Activated CD4-positive, alpha-beta T cell treated with anti-CD3 and anti-CD28 coated beads, Interleukin-10, Interleukin-2, amounts not matched to agents 100 ng/mL and 50 ng/mL, durations not matched to agents 16 hours and 8 hours (primary cell): ENCODE measurements around the gene SYTL3.

Experiments
- DNase-seq: peaks from one replicate; pipeline ENCODE4 v3.0.0-alpha.2; 2020

SYTL3 gene

DNA sequence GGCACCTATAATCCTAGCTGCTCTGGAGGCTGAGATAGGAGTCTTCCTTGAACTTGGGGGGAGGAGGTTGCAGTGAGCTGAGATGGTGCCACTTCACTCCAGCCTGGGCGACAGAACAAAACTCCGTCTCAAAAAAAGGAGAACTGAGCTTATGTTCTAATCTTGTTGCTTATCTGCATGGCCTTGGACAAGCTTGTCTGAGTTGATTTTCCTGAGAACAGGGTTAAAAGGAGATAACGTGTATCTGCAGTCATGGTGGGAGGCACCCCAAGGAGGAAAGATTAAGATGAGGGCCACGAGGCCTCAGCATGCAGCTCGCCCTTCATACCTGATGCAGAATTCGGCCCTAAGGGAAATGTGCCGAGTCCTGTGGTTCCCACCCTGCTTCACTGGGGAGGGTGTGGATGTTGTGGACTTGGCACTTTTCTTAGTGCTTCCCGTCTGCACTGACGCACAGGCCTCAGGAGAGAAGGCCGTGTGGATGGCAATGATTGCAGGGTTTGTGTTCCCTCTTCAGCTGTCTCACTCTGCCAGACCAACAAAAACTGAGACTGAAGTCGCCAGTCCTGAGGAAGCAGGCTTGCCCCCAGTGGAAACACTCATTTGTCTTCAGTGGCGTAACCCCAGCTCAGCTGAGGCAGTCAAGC lies 113.1 kb downstream of the SYTL3 start:
- DNase-seq: no peak

DNA sequence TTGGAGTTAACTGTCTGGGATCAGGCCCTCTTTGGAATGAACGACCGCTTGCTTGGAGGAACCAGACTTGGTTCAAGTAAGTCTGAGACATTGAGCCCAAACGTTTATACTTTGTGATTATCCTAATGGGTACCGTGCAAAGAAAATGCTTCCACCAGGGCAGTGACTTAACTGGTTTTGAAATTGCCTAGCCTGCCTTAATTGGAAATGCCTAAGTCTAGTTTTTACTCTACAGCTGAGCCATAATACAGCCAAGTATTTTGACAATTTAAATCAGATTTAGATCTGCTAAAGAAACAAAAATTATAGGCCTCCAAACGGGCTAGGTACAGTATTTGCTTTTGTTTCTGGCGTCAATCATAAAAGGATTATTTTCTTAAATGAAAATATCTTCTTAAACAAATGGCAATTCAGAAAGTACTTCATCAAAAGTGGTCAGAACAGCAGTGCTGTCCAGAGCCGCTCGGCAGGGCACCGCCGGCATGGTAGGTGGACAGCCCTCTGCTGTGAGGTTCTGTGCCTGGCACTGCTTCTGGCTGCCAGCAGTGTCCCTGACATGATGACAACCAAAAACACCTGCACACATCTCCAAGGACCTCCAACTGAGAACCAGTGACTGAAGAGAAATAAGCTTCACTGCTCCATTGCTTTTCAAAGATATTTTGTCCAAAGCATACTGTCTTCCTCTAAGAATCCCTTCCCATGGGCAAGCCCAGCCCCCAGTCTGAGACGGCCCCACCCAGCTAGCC lies 113.8 kb downstream of the SYTL3 start:
- DNase-seq: no peak

DNA sequence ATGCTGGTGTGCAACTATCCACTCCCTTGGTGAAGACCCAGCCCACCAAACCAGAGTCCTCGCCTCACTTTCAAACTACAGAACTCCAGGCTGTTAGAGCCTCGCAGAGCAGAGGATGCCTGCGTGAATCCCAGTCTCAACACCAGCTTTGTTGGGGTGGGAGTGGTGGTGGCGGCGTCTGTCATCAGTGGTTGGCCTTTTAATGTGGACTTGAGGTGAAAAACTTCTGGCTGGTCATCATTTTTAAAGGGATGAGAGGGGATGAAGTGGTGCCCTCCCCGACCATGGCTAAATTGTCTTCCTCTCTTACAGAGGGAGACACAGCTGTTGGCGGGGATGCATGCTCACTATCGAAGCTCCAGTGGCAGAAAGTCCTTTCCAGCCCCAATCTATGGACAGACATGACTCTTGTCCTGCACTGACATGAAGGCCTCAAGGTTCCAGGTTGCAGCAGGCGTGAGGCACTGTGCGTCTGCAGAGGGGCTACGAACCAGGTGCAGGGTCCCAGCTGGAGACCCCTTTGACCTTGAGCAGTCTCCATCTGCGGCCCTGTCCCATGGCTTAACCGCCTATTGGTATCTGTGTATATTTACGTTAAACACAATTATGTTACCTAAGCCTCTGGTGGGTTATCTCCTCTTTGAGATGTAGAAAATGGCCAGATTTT lies 114.5 kb downstream of the SYTL3 start:
- DNase-seq: no peak

DNA sequence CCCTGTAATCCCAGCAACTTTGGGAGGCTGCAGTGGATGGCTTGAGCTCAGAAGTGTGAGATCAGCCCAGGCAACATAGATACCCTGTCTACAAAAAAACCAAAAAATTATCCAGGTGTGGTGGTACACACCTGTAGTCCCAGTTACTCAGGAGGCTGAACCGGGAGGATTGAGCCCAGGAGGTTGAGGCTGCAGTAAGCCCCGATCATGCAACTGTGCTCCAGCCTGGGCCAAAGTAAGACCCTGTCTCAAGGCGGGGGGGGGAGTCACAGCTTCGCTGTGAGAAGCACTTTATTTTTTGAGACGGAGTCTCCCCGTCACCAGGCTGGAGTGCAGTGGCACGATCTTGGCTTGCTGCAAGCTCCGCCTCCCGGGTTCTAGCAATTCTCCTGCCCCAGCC lies 115.1 kb downstream of the SYTL3 start:
- DNase-seq: no peak

DNA sequence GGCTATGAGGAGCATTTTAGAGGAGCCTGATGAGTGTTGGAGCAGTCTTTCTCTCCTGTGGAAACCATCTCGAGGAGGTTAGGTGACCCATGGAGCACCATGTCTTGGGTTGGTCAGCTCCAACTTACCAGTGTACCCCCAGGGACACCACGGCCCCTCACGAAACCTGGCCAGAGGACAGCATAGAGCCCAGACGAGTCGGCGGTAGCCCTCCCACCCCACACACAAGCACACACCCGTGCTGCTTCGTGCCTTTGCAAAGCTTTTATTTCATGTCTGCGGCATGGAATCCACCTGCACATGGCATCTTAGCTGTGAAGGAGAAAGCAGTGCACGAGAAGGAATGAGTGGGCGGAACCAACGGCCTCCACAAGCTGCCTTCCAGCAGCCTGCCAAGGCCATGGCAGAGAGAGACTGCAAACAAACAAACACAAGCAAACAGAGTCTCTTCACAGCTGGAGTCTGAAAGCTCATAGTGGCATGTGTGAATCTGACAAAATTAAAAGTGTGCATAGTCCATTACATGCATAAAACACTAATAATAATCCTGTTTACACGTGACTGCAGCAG lies 115.7 kb downstream of the SYTL3 start:
- no peak for DNase-seq

DNA sequence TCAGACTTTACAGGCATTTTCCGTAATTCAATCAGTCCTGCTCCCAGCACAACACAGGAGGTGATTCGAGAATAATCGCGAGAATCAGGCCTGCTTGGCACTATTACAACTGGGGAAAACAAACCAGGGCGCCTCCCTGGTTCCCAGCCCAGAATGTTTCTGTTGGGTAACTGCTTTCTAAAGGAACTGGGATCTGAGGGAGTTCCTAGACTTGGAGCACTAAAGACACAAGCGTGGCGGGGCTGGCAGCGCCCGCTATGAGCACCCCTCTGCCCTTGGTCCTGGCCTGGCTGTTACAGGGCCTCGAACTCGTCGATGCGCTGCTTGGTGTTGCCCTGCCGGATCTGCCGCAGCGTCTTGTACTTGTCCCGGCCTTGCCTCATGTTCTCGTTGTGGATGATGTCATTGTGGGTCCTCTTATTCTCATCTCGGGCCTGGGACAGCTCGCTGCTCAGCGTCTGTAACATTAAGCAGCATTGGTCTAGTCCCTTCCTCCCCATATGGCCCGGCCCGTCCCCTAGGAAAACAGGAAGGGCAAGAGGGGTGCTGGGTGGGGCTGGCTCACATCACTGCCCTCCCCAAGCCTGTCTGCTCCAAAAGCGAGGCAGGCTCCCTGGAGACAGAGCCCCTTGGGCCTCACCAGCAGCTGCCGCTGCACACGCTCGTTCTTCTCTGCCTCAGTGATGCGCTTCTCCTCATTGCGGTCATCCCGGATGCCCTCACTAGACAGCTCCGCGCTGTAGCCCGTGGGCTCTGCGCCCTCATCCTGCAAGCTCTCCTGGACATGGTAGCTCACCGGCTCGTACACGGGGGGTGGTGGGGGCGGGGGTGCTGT lies 117.0 kb downstream of the SYTL3 start:
- DNase-seq: no peak

DNA sequence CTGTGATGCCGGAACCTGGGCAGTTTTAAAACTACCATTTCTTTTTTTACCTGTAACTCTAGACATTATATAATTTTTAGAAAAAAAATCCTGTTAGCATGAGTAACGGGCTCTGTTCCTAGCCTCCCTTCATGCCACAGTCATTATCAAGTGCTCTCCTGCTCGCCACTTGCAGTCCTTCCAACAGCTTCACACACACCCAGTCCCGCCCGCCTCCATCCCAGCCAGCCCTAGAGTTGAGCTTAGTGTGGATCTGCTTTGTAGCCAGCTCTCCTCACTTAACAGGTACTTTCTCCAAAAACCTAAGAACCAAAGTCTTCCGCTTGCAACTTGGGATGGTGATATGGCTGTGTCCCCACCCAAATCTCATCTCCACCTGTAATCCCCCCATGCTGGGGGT lies 117.9 kb downstream of the SYTL3 start:
- no peak for DNase-seq

DNA sequence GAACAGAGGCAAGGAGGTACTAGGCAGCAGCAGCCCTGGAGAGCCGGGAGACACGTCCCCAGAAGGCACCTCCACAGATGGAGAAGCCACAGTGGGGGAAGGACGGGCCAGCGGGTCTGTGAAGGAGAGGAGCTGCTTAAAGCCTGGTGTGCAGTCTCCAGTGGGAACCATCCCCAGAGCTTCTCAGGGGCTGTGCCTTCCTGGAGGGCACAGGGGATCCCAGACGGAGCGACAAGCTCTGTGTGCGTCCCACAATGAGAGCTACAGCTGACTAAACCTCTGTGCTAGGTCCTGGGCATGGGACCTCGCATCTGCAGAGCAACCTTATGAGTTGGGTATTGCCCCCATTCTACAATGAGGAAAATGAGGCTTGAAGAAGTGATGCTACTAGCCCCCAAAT lies 118.6 kb downstream of the SYTL3 start:
- DNase-seq: no peak

DNA sequence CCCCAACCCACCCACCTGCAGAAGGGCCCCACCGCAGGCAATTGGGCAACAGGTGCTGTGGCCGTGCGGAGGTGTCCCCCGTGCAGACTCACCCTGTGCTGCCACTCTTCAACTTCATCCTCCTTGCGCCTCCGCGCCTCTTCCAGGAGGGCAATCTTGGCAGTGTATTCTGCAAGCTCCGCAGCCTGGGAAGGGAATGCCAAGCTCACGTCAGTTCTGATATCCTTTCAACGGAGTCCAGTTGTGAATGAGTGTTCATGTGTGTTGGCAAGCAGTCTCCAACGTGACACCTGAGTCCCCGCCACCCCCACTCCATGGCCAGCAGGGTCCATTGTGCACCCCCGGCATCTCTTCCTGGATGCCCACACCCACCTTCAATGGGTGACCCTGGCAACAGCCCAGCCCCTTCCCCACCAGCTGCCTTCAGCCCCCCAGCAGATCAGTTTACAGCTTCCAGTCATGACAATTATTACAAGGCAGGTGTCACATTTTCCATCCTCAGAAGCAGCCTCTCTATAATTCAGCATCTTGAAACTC lies 119.4 kb downstream of the SYTL3 start:
- DNase-seq: no peak

DNA sequence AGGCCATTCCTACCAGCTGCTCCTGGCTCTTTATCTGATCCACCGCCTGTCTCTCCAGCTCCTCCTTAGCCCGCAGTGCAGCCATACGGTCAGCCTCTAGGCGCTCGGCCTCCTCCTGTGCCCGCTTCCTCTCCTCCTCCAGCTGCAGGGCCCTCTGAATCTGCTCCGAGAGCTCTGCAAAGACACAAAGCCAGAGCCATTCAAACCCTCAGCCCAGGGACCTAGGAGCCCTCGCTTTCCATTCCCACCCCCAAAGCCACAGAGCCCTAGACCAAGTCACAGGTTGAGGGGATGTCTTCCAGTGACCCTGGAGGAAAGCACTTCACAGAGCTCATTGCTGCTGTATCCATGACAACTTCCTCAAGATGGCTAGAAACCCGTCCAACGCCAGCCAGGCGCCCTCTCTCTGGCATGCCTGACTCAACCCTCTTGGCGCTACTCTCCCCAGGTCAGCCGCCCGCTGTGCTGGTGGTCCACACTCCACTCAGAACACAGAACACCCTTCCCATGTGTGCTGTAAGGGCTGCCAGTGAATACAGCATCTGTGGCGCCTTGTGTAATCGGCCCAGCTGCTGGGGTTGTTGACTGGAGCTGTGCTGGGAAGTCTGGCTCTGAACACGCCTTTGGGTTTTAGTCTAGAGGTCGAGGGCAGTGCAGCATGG lies 120.0 kb downstream of the SYTL3 start:
- DNase-seq: no peak

DNA sequence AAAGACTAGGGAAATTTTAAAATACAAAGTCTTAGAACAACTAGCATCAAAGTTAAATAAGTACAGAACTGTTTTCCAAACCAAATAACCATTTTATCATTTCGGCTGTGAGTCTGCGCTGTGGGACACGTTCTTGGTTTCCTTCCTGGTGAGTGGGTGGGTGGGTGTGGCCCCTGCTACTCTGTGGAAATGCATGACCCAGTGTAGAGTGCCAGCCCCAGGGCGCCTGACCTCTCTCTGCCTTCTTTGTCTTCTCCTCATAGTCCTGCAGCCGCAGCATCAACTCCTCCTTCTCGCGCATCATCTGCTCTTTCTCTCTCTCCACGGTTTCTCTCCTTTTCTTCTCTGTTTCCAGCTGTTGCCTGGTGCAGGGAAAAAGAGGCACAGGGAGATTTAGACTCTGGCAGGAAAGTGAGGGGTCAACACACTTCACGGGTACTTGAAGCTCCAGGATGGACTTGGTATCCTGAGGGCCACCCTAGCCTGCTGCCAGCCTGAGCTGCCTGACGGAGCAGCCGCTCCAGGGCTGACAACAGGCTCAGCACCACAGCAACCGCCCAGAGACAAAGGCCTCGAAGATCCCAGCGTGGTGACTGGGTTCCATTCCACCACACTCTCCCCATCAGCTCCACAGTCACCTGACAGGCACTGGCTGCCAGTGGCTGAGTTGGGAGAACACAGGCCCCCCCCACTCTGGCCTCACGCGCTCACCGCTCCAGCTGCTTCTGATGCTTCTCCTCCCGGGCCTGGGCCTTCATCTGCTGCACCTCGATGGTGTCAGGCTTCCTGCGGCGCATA lies 120.9 kb downstream of the SYTL3 start:
- DNase-seq: no peak

DNA sequence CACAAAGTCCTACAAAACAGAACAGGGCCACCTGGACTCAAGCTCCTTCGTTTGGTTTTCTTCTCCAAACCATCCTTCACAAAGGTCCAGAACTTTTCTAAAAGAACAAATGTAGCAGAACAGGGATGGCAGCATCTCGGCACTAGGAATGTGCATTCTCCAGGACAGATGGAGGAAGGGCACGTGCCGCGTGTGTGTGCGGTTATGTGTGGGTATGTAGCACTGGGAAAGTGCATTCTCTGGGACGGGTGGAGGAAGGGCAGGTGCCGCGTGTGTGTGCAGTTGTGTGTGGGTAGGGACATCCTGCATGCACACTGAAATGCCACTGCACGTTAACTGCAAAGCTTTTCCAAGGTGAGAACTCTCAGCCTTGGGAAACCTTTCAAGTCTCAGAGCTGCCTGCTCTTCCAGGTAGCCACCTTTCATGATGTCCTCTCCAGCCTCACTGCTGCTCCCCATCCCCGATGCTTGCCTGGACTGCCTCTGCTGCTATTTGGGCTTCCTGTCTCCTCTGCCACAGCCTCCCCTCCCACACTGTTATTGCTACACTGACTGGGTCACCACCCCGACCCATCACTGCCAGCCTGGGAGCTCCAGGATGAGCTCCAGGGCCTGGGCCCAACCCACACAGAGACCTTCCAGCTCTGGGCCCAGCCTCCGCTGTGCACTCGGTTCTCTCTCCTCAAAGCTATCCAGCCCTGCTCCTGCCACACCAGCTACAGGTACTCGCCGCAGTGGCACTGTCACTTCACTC lies 121.7 kb downstream of the SYTL3 start:
- no peak for DNase-seq

DNA sequence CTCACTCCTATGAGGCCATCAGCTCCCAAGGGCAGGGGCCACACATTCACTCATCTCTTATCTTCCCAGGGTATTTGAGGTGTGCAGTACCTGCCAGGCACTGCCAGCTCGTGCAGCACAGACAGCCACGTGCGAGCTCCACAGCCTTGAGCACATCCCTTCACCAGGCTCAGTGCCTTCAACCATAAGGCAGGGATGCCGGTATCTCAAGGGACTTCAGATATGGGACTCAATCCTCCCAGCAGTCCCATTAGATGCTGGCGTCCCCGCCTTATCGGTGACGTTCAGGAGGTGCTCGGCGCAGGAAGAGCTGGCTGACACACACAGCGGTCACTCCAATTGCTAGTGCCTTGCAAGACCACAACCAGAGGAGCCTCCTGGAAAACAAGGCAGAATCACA lies 122.3 kb downstream of the SYTL3 start:
- no peak for DNase-seq

DNA sequence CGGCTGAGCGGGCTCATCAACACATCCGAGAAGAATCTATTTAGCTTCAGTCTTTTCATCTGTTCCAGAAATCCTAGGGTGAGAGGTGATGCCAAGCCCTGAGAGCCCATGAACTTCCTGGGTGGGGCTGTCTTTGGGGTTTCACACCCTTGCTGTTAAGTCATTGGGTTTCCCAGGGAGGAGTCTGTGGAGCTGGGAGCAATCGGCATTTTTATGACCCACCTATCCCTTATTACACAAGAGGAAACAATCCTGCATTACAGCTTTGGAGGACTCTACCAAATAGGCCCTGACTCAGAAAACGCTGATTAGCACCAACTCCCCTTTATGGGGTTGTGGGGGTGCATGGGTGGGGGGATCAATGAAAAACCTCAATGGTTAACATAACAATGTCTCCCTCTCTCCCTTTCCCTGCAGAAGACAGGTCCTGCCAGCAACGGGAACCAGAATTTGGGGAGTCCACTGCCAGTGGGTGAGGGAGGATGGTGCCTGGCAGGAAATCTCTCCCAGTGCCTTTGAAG lies 123.1 kb downstream of the SYTL3 start:
- no peak for DNase-seq

DNA sequence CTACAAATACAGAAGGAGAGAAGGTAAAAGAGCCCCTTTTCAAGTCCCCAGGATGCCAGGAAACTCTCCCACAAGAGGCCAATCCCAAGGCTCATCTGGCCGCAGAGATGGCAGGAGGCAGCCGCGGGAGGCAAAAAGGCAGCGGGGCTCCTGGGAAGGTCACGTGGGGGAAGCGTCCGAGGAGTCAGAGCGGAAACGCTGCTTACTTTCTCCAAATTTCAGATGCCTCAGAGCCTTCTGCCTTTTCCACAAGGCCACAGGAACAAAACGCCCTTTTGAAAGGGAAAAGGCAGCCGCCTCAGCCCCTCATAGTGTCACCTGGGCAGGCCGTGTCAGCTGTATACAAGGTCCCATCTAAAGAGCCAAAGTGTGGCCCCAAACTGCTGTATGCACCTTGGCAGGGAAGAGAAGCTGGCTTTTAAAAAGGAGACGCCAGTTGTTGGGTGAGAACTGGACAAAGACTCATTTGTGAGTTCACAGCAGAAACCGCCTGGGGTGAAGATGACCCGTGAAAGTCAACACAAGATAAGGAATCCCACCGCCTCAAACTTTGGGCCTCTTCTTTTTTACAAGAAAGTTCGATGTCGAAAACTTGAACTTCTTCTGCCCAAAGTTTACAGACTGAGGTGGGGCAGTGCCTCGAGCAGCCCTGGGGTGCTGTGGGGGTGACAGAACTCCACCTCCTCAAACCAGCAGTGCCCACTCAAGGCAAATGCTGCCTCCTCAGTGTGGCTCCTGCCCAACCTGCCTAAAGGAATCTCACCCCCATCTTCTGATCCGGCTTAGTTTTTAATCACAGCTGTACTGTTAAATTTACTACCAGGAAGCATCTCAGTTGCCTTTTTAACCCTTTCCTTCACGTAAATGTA lies 124.0 kb downstream of the SYTL3 start:
- no peak for DNase-seq

DNA sequence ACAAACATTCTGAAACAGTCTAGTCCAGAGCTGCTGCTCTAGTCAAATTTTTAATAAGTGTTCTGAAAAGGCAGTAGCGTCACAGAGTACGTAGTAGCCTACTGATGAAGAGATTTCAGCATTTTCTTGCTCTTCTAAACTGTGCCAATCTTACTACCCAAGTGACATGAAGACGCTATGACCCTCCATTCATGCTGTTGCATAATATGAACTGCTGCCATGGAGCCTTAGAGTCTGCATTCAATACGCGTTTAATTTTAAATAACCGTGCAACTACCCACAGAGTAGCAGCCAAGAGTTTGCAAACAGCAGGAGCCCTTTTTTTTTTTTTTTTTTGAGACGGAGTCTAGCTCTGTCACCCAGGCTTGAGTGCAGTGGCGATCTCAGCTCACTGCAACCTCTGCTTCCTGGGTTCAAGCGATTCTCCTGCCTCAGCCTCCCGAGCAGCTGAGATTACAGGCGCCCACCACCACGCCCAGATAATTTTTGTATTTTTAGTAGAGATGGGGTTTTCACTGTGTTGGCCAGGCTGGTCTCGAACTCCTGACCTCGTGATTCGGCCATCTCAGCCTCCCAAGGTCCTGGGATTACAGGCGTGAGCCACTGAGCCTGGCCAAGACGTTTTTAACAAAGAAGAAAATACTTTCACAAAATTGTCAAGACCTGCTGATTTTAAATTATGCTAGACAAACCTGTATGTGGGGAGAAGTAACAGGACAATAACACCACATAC lies 125.0 kb downstream of the SYTL3 start:
- no peak for DNase-seq

DNA sequence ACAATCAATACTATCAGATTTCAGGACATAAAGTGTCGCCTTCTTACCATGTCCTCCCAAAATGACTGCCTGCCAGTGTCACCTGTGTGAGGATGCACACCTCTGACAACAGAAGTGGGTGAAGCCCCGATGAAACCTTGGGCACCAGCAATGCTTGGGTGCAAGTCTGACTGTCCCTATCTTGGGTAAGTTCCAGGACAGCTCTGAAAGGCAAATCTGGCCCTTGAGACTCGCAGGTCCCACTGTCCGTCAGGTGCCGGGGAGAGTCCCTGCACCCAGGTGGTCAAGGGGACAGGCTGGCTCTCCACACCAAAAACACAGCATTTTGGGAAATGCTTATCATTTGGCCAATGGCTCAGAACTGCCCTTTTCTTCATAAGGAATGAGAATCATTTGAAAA lies 126.0 kb downstream of the SYTL3 start:
- no peak for DNase-seq

DNA sequence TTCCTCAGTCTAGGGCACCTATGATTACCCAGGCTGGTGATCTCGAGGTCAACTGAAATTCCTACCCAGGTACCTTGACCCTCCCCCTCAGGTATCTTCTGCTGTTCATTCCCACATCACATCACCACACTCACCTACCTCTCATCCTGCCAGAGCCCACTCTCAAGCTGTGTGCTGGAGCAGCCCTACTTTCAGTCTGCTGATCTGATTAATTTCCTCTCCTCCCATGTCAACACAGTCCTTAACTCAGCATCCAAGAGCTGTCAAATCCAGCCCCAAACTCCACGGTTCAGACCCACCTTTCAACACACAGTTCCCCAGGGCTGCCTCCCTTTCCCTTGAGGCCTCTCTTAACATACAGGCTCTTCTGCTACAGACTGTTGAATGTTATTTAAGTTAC lies 126.9 kb downstream of the SYTL3 start:
- no peak for DNase-seq

DNA sequence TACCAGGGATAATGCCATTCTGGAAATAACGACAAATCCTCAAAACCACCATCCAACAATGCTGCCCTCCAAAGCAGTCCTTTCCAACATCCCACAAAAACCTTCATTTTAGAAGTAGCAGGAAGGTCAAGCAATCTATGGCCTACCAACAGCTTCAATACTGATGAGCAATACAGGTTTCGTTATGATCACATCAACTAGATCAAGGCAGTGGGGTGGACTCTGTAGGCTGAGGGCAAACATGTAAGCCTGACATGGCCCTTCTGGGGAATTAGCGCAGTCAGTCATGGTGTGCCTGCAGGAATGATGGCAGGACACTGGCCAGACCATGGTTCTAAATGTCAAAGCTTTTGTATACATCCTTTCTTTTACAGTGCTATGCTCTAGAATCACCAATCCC lies 127.7 kb downstream of the SYTL3 start:
- no peak for DNase-seq
